ENCODE measurements around the gene FAM131C. TPM values are rescaled to one million over a fixed set of nuclear protein-coding genes. Genes with fewer than 3 reads are reported as not detected.
"Not testable (repeated sequence)": the region's sequence is repeated elsewhere in the genome, so short reads cannot be mapped to it uniquely, and the experiment has no call there.

FAM131C gene
- total RNA-seq, 2 donors from 2014 or later: 0.21 TPM; not detected in 1

- no peak overlapping the region for H3K4me3 ChIP-seq
- TF ChIP-seq CTCF (IDR thresholded peaks at IDR 0.05): no peak
- H3K27ac ChIP-seq: no peak overlapping the region
- intact Hi-C loops (cut with DNase I): no loop called here
- DNase-seq: no peak
- no peaks in the 10 kb centered on the region for H3K27me3 ChIP-seq
- H3K9ac ChIP-seq (ENCODE audit: low read depth in 2 of 2, low read length in 2 of 2): no peak overlapping the region
- H3K36me3 ChIP-seq: no peaks in the 10 kb centered on the region
- no peaks in the 10 kb centered on the region for H3K4me1 ChIP-seq
- H3K9me3 ChIP-seq: no peaks in the 10 kb centered on the region
Measured at GRCh38 chr1:16042096-16042495, 31.4 kb downstream of the FAM131C start.

- Histone ChIP-seq H3K9ac (ENCODE audit: low read depth in 2 of 2, low read length in 2 of 2) (no peak overlapping the region), H3K27me3 (no peaks in the 10 kb centered on the region), H3K4me1 (no peaks in the 10 kb centered on the region), H3K36me3 (no peaks in the 10 kb centered on the region), H3K4me3 (no peak overlapping the region), H3K9me3 (no peaks in the 10 kb centered on the region), H3K27ac (no peak overlapping the region)
- no peak for DNase-seq
- TF ChIP-seq CTCF (IDR thresholded peaks at IDR 0.05): no peak
- intact Hi-C loops (cut with DNase I): no loop called here
Measured at GRCh38 chr1:16041200-16041599, 32.3 kb downstream of the FAM131C start.

GRCh38 chr1:16039871-16040270 is 33.6 kb downstream of the FAM131C start:
- H3K27me3 ChIP-seq; H3K9me3 ChIP-seq; intact Hi-C loops (cut with DNase I); H3K9ac ChIP-seq (ENCODE audit: low read depth in 2 of 2, low read length in 2 of 2); H3K36me3 ChIP-seq; H3K27ac ChIP-seq; DNase-seq; H3K4me3 ChIP-seq; H3K4me1 ChIP-seq: not testable (repeated sequence)

GRCh38 chr1:16038620-16038912 is 34.9 kb downstream of the FAM131C start:
- Histone ChIP-seq H3K9me3 (no peaks in the 10 kb centered on the region), H3K4me3 (no peak overlapping the region), H3K27me3 (no peaks in the 10 kb centered on the region), H3K9ac (ENCODE audit: low read depth in 2 of 2, low read length in 2 of 2) (no peak overlapping the region), H3K27ac (no peak overlapping the region), H3K4me1 (no peaks in the 10 kb centered on the region), H3K36me3 (no peaks in the 10 kb centered on the region)
- no peak for TF ChIP-seq CTCF (IDR thresholded peaks at IDR 0.05)
- intact Hi-C loops (cut with DNase I): no loop called here
- DNase-seq: no peak

GRCh38 chr1:16036461-16036860 is 37.0 kb downstream of the FAM131C start:
- H3K9ac ChIP-seq (ENCODE audit: low read depth in 2 of 2, low read length in 2 of 2); H3K9me3 ChIP-seq; H3K4me1 ChIP-seq; H3K36me3 ChIP-seq; intact Hi-C loops (cut with DNase I); H3K27ac ChIP-seq; DNase-seq; H3K27me3 ChIP-seq; H3K4me3 ChIP-seq: not testable (repeated sequence)

- not testable (repeated sequence) for DNase-seq; H3K27me3 ChIP-seq; H3K9ac ChIP-seq (ENCODE audit: low read depth in 2 of 2, low read length in 2 of 2); H3K9me3 ChIP-seq; H3K27ac ChIP-seq; H3K36me3 ChIP-seq; H3K4me3 ChIP-seq; H3K4me1 ChIP-seq
- intact Hi-C loops (cut with DNase I): loop anchor here (2.0 kb wide), 1 partner anchor 24 kb away; no protein-coding TSS in a partner anchor
Measured at GRCh38 chr1:16033103-16033632, 40.3 kb downstream of the FAM131C start.

GRCh38 chr1:16032388-16033102 is 40.9 kb downstream of the FAM131C start:
- TF ChIP-seq CTCF (IDR thresholded peaks at IDR 0.05): peak; percentile 95
- intact Hi-C loops (cut with DNase I): loop anchor here (2.0 kb wide), 1 partner anchor 24 kb away; no protein-coding TSS in a partner anchor

More at GRCh38 chr1:16032388-16033102, 40.9 kb downstream of the FAM131C start:
- H3K9ac ChIP-seq (ENCODE audit: low read depth in 2 of 2, low read length in 2 of 2): no peak overlapping the region
- no peaks in the 10 kb centered on the region for H3K9me3 ChIP-seq
- peak; percentile 83 for DNase-seq
- H3K27me3 ChIP-seq: no peaks in the 10 kb centered on the region
- no peaks in the 10 kb centered on the region for H3K36me3 ChIP-seq
- H3K4me1 ChIP-seq: no peaks in the 10 kb centered on the region
- H3K4me3 ChIP-seq: no peak overlapping the region
- H3K27ac ChIP-seq: no peak overlapping the region
